ENCODE data around the gene TCF20.

- TF ChIP-seq CTCF (IDR thresholded peaks at IDR 0.05) = no peak
- no peak for TF ChIP-seq POLR2A (IDR thresholded peaks at IDR 0.05)
These were observed 849 bp upstream of the TCF20 start for GRCh38 chr22:42271191-42271813.
